Activated CD8-positive, alpha-beta memory T cell treated with anti-CD3 and anti-CD28 coated beads, Interleukin-2, amount 50 U/mL, for 1 hour (primary cell): Measurements from ENCODE around the gene VAMP5.
"Not testable (repeated sequence)": the region's sequence is repeated elsewhere in the genome, so short reads cannot be mapped to it uniquely, and the experiment has no call there.

Experiments used
- DNase-seq: peaks from one replicate; pipeline ENCODE4 v3.0.0-alpha.2; 2020; ENCODE audit errors: extremely low read depth

VAMP5 gene

GRCh38 chr2:85550486-85550885 is 33.7 kb upstream of the VAMP5 start:
- DNase-seq, result no peak

GRCh38 chr2:85551698-85552678 is 32.2 kb upstream of the VAMP5 start:
- DNase-seq, result peak; percentile 77

GRCh38 chr2:85553184-85553583 is 31.0 kb upstream of the VAMP5 start:
- no peak for DNase-seq

- no peak for DNase-seq
Measured at GRCh38 chr2:85554980-85555612, 29.1 kb upstream of the VAMP5 start.

GRCh38 chr2:85557130-85557529 is 27.1 kb upstream of the VAMP5 start:
- no peak for DNase-seq

- no peak for DNase-seq
Measured at GRCh38 chr2:85558160-85558559, 26.1 kb upstream of the VAMP5 start.

GRCh38 chr2:85560403-85560726 is 23.9 kb upstream of the VAMP5 start:
- not testable (repeated sequence) for DNase-seq

- DNase-seq, result no peak
Measured at GRCh38 chr2:85560812-85561279, 23.4 kb upstream of the VAMP5 start.

GRCh38 chr2:85561280-85562212 is 22.7 kb upstream of the VAMP5 start, which contains the start of gene GGCX:
TSS of gene GGCX (minus strand) at chr2:85561493. CDS start at chr2:85561428, 65 bp downstream.
- DNase-seq, result peak; percentile 84

- no peak for DNase-seq
Measured at GRCh38 chr2:85564144-85564563, 20.1 kb upstream of the VAMP5 start.

- no peak for DNase-seq
Measured at GRCh38 chr2:85566265-85566664, 18.0 kb upstream of the VAMP5 start.

- no peak for DNase-seq
Measured at GRCh38 chr2:85575739-85576138, 8.5 kb upstream of the VAMP5 start.

- DNase-seq, result no peak
Measured at GRCh38 chr2:85577063-85577385, 7.2 kb upstream of the VAMP5 start.

GRCh38 chr2:85577386-85578242 is 6.6 kb upstream of the VAMP5 start, which contains the start of gene VAMP8:
TSS of gene VAMP8 (plus strand) at chr2:85577586. CDS start at chr2:85577647, 61 bp downstream.
- DNase-seq, result no peak

- no peak for DNase-seq
Measured at GRCh38 chr2:85578243-85579180, 5.7 kb upstream of the VAMP5 start.

- no peak for DNase-seq
Measured at GRCh38 chr2:85579266-85579935, 4.8 kb upstream of the VAMP5 start.

- no peak for DNase-seq
Measured at GRCh38 chr2:85580206-85580605, 4.0 kb upstream of the VAMP5 start.

GRCh38 chr2:85582492-85582891 is 1.7 kb upstream of the VAMP5 start:
- no peak for DNase-seq

GRCh38 chr2:85583667-85584353 is 421 bp upstream of the VAMP5 start:
- DNase-seq, result no peak
